HG03521 (cell line): Measurements from ENCODE around the gene PHC2.

Experiments
- ATAC-seq: cut with Tn5 transposase; IDR thresholded peaks from one replicate; pipeline ENCODE4 v1.9.1; 2021; ENCODE audit warnings: mild to moderate bottlenecking, moderate library complexity; ENCODE audit not compliant: unreplicated experiment

The PHC2 gene

DNA sequence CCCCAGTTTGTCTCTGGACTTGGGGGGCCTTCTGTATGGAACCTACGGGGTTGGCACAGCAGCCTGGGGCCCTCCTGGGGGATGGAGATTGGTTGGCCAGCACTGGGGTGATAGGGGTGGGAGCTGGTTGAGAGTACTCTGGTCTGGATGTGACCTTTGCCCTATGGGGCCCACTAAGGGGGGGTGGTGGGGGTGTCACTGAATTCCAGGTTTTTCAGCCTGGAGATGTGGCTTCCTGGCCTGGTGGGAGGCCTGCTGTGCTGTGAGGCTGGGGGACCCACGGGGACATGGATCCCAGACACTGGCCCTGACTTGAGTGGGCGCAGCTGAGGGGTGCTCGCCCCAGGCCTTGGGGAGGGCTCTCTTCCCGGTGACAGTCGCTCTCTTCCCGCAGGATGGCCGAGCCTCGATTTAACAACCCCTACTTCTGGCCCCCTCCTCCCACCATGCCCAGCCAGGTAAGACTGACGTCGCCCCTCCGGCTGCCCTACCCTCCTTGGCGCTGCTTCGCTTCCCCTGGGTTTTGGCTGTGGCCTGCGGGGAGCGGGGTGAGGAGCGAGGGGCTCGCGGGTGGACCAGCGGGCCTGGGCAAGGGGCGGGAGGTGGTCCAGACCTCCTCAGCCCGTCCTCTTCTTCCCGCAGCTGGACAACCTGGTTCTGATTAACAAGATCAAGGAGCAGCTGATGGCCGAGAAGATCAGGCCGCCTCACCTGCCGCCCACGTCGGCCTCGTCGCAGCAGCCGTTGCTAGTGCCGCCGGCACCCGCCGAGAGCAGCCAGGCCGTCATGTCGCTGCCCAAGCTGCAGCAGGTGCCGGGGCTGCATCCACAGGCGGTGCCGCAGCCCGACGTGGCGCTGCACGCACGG is 155.0 kb downstream of the PHC2 start:
- no peak for ATAC-seq

DNA sequence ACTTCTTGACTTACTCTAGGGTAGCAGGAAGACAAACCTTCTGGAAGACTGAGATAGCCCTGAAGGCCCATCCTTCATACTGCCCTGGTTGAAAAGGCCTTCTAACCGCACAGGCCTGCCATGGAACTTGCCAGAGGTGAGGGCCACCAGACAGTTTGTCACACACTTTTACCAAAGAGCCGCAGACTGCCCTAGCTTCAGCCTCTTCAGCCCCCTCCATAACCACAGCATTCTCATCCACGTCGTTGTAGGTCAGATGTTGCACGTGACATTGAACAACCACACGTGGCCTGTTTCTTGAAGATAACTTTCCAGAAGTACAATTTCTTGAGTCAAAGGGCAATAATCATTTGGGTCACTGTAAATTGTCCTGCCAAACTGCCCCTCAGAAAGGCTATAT is 155.7 kb downstream of the PHC2 start:
- no peak for ATAC-seq

DNA sequence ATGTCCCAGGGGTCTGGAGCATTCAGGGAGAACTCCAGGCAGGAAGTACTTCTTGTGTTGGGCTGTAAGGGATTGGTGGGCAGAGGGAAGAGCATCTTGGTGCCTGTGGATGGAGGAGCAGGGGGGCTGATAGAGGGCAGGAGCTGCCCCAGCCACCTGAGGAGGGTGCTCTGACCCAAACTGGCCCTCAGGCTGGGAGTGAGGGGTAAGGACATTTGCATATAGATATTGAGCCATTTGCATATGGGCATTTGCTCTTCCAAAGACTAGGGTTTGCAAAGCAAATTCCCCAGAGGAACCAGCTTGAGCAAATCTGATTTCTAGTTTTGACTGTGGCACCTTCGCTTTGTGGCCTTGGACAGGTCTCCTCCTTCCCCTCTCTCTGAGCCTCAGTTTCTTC is 156.4 kb downstream of the PHC2 start:
- ATAC-seq, result no peak

DNA sequence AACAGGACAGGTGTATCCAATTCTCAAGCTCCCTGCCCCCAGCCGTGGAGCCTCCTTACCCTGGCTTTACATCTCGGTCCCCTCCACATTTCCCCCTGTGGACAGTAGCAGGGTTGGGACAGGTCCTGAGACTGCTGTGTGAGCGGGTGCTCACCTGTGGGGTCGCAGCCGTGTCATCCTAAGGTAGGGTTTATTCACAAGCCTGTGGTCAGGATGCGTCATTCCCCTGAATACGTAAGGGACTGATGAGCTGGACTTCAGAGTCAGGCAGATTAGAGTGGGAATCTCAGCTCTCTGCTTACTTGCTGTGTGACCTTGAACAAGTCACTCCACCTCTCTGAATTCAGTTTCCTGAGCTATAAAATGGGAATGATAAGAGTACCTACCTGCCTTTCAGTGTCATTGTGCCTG is 156.9 kb downstream of the PHC2 start:
- ATAC-seq, result no peak
